K562 (cell line): ENCODE results near the gene WDR76. TPM values are rescaled to one million over a fixed set of nuclear protein-coding genes. Genes with fewer than 3 reads are reported as not detected.

Source experiments
- CTBP1 ChIP-seq: fragments of 450-650 bp; IDR thresholded peaks from 2 replicates; pipeline ENCODE4 v1.6.1; 2016; ENCODE audit warnings: borderline replicate concordance
- CTCF ChIP-seq, 3 experiments: IDR thresholded peaks in 2 of 3; conservative IDR thresholded peaks in 1 of 3; 2 replicates each; pipeline ENCODE4 v1.5.1; 2011 to 2012; ENCODE audit warnings: low read length in 3 of 3, mild to moderate bottlenecking in 3 of 3, control low read depth in 2 of 3, improper control_type of control experiment in 1 of 3, inconsistent platforms in 1 of 3, low read depth in 1 of 3, mixed read lengths in 1 of 3, moderate library complexity in 1 of 3; ENCODE audit not compliant: insufficient read depth in 2 of 3
- DACH1 ChIP-seq: fragments of 450-650 bp; IDR thresholded peaks from 2 replicates; pipeline ENCODE4 v1.6.1; 2018; ENCODE audit not compliant: partially characterized antibody
- GTF2A2 ChIP-seq: IDR thresholded peaks from 2 replicates; pipeline ENCODE4 v1.6.1; 2016; ENCODE audit warnings: mild to moderate bottlenecking, missing genetic modification characterization, missing compliant biosample characterization
- MAZ ChIP-seq, 2 experiments: fragments of 450-650 bp in 1 of 2; sonication (generic) in 1 of 2; formaldehyde crosslinking; IDR thresholded peaks in 1 of 2; conservative IDR thresholded peaks in 1 of 2; 2 replicates each; pipeline versions ENCODE4 v1.4.0 to v1.5.0; 2020; ENCODE audit warnings: mild to moderate bottlenecking in 1 of 2, missing genetic modification reagents in 1 of 2
- MED1 ChIP-seq: sonication (generic); formaldehyde crosslinking; IDR thresholded peaks from 2 replicates; pipeline ENCODE4 v1.8.1; 2023; ENCODE audit warnings: missing genetic modification reagents, borderline replicate concordance
- NR4A1 ChIP-seq, 2 experiments: fragments of 250-450 bp in 1 of 2; fragments of 450-650 bp in 1 of 2; sonication (Bioruptor Pico) in 1 of 2; IDR thresholded peaks; 2 replicates each; pipeline versions ENCODE4 v1.4.0 to v1.6.1; 2016 to 2020; ENCODE audit warnings: mild to moderate bottlenecking in 2 of 2, missing compliant biosample characterization in 1 of 2, missing genetic modification characterization in 1 of 2, moderate library complexity in 1 of 2
- RAD21 ChIP-seq, 2 experiments: fragments of 250-450 bp in 1 of 2; fragments of 450-650 bp in 1 of 2; sonication (Bioruptor Pico) in 1 of 2; formaldehyde crosslinking in 1 of 2; IDR thresholded peaks in 1 of 2; conservative IDR thresholded peaks in 1 of 2; 2 replicates each; pipeline versions ENCODE4 v1.4.0 to v1.8.0; 2020 to 2022; ENCODE audit warnings: mild to moderate bottlenecking in 2 of 2, moderate library complexity in 1 of 2
- REST ChIP-seq, 2 experiments: fragments of 450-650 bp; formaldehyde crosslinking in 1 of 2; IDR thresholded peaks; 2 replicates each; pipeline versions ENCODE4 v1.4.0 to v1.6.1; 2014 to 2020; ENCODE audit warnings: mild to moderate bottlenecking in 2 of 2, borderline replicate concordance in 1 of 2, low read depth in 1 of 2
- SMARCC2 ChIP-seq: fragments of 450-650 bp; IDR thresholded peaks from 2 replicates; pipeline ENCODE4 v1.6.1; 2017; ENCODE audit warnings: antibody characterized with exemption, moderate library complexity, mild to moderate bottlenecking, low read depth
- ZFPM2 ChIP-seq: fragments of 250-450 bp; sonication (Bioruptor Pico); IDR thresholded peaks from 2 replicates; pipeline ENCODE4 v1.5.1; 2022; ENCODE audit warnings: mild to moderate bottlenecking
- ZNF184 ChIP-seq: sonication (generic); formaldehyde crosslinking; IDR thresholded peaks from 2 replicates; pipeline ENCODE4 v1.5.0; 2020; ENCODE audit warnings: missing genetic modification reagents
- ZNF24 ChIP-seq: fragments of 450-650 bp; IDR thresholded peaks from 2 replicates; pipeline ENCODE4 v1.6.1; 2016
- polyA plus RNA-seq, 8 experiments: library from polyadenylated mRNA; depleted of rRNA in 4 of 8; stranded (reverse) in 5 of 8; unstranded in 3 of 8; fragments of >200 nt; fragmentation: Nextera tagmentation in 2 of 8; fragmentation: Illumina TruSeq in 1 of 8; extraction: Ambion mirVana in 2 of 8; extraction: Trizol in 1 of 8; gene quantifications; 2 replicates each; pipeline versions ENCODE4 v1.2.1 to v1.2.3, GENCODE V29; 2011 to 2014; ENCODE audit warnings: inconsistent platforms in 1 of 8, missing spikeins in 1 of 8
- total RNA-seq, 7 experiments: library from RNA; depleted of rRNA in 6 of 7; stranded (reverse); fragments of >200 nt in 6 of 7; fragmentation: Illumina TruSeq in 2 of 7; extraction: Trizol in 2 of 7; gene quantifications; 2 replicates each; pipeline versions ENCODE4 v1.2.1 to v1.2.3, GENCODE V29; 2011 to 2021; ENCODE audit warnings: low replicate concordance in 1 of 7
- TF ChIP-seq, protein P1 (sequence below): sonication (generic); formaldehyde crosslinking; IDR thresholded peaks from 2 replicates; pipeline ENCODE4 v1.8.0; 2022; ENCODE audit warnings: missing genetic modification reagents, mild to moderate bottlenecking, borderline replicate concordance

Gene WDR76
- total and polyA plus RNA-seq, 9 of the 15 experiments (the other 6 are each of a cell fraction or from before 2014, with no cell fraction given): 9.8 to 69.5 (median 44.4) TPM

DNA sequence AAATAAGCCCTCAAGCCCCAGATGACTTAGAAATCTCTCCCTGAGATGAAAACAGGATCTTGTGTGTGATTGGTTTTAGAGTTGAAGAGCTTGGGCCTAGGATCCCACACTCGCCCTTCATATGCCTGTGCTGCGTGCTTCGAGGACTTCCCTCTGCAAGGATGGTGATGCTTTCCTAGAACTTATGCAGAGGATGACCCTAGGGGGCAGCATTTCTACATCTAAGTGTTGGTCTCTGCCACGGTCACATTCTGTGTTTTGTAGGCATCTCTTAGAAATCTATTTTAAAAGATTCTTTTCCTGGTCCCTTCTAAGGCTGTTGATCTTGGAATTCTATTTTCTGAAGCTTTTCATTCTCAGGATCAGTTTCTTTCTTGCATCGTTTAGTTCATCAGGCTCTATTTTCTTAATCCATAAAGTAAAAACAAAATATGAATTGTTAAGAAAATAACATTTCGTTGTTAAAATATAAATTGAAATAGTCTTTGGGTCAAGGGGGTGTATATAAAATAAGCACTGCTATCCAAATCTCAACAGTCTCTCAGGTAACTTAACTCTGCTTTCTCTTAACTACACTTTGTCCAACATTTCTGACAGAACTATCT is 45.7 kb downstream of the WDR76 start (continued):
- TF ChIP-seq, protein P1, sequence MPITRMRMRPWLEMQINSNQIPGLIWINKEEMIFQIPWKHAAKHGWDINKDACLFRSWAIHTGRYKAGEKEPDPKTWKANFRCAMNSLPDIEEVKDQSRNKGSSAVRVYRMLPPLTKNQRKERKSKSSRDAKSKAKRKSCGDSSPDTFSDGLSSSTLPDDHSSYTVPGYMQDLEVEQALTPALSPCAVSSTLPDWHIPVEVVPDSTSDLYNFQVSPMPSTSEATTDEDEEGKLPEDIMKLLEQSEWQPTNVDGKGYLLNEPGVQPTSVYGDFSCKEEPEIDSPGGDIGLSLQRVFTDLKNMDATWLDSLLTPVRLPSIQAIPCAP (CRISPR knock-in tag): no peak
- TF ChIP-seq CTCF (IDR thresholded peaks at IDR 0.05 in 2 of 3, conservative IDR thresholded peaks at IDR 0.05 in 1 of 3; ENCODE audit: insufficient read depth in 2 of 3, low read depth in 1 of 3, low read length in 3 of 3) (peak; percentile 60 to 71 (median 63)), ZNF24 (no peak), MED1 (CRISPR knock-in tag) (no peak), GTF2A2 (no peak), ZNF184 (CRISPR knock-in tag) (no peak), DACH1 (no peak), CTBP1 (0 out of 2 replicates have a peak, but pooled peaks have one; percentile 19), SMARCC2 (no peak), NR4A1 (CRISPR knock-in tag; IDR thresholded peaks at IDR 0.05) (no peak), NR4A1 (tag; IDR thresholded peaks at IDR 0.05) (no peak), RAD21 (CRISPR knock-in tag; conservative IDR thresholded peaks at IDR 0.05 in 1 of 2, IDR thresholded peaks at IDR 0.05 in 1 of 2) (peak; percentile 27 to 33; a peak in 2 of 4 replicates), MAZ (CRISPR knock-in tag; conservative IDR thresholded peaks at IDR 0.05 in 1 of 2, IDR thresholded peaks at IDR 0.05 in 1 of 2) (no peak), REST (IDR thresholded peaks at IDR 0.05; ENCODE audit: borderline replicate concordance) (peak; percentile 5; the same call in 1 of the 2 replicates), REST (CRISPR knock-in tag; IDR thresholded peaks at IDR 0.05; ENCODE audit: low read depth) (no peak), ZFPM2 (CRISPR knock-in tag) (no peak)
